H9 (cell line): Measurements from ENCODE around the gene FLRT2. TPM values are rescaled to one million over a fixed set of nuclear protein-coding genes. Genes with fewer than 3 reads are reported as not detected.

ENCODE experiments used
- DNase-seq: peaks from one replicate; pipeline ENCODE4 v3.0.0-alpha.2; 2017
- H2AFZ ChIP-seq: one replicate; pipeline ENCODE4 v1.6.1; 2013; ENCODE audit warnings: mild to moderate bottlenecking, low read length, control low read depth, moderate library complexity
- H2AK5ac ChIP-seq: 2 replicates; pipeline ENCODE4 v1.6.1; 2013; ENCODE audit warnings: low read length, control low read depth, mixed read lengths; ENCODE audit not compliant: insufficient read length
- H2BK120ac ChIP-seq: one replicate; pipeline ENCODE4 v1.6.1; 2013; ENCODE audit warnings: low read depth, mild to moderate bottlenecking, low read length, control low read depth, inconsistent platforms; ENCODE audit not compliant: poor library complexity, severe bottlenecking
- H2BK12ac ChIP-seq: 2 replicates; pipeline ENCODE4 v1.6.1; 2013; ENCODE audit warnings: low read length, control low read depth, mixed read lengths, low read depth; ENCODE audit not compliant: insufficient read length
- H2BK15ac ChIP-seq: 2 replicates; pipeline ENCODE4 v1.6.1; 2013; ENCODE audit warnings: low read depth, low read length, control low read depth
- H2BK20ac ChIP-seq: one replicate; pipeline ENCODE4 v1.6.1; 2013; ENCODE audit warnings: low read depth, mild to moderate bottlenecking, low read length, control low read depth, inconsistent platforms; ENCODE audit not compliant: poor library complexity, severe bottlenecking
- H2BK5ac ChIP-seq: 2 replicates; pipeline ENCODE4 v1.6.1; 2013; ENCODE audit warnings: low read length, control low read depth, mixed read lengths; ENCODE audit not compliant: insufficient read length
- H3K14ac ChIP-seq: 2 replicates; pipeline ENCODE4 v1.6.1; 2013; ENCODE audit warnings: low read length, control low read depth; ENCODE audit not compliant: insufficient read depth
- H3K18ac ChIP-seq: 2 replicates; pipeline ENCODE4 v1.6.1; 2013; ENCODE audit warnings: low read depth, mild to moderate bottlenecking, mixed read lengths, low read length, control low read depth; ENCODE audit not compliant: insufficient read length
- H3K23ac ChIP-seq: 2 replicates; pipeline ENCODE4 v1.6.1; 2013; ENCODE audit warnings: low read length, control low read depth, mixed read lengths, low read depth; ENCODE audit not compliant: insufficient read length
- H3K23me2 ChIP-seq: 2 replicates; pipeline ENCODE4 v1.6.1; 2013; ENCODE audit warnings: low read depth, mild to moderate bottlenecking, mixed read lengths, low read length, control low read depth; ENCODE audit not compliant: insufficient read length, poor library complexity, severe bottlenecking
- H3K27ac ChIP-seq: 2 replicates; pipeline ENCODE4 v1.5.1; 2013; ENCODE audit warnings: low read length, control low read depth, mixed read lengths, low read depth; ENCODE audit not compliant: insufficient read length
- H3K27me3 ChIP-seq: 2 replicates; pipeline ENCODE4 v1.6.1; 2013; ENCODE audit warnings: low read length, control low read depth, inconsistent platforms; ENCODE audit not compliant: insufficient read depth
- H3K4ac ChIP-seq: 2 replicates; pipeline ENCODE4 v1.6.1; 2013; ENCODE audit warnings: low read depth, mild to moderate bottlenecking, control low read depth, inconsistent platforms, low read length, moderate library complexity
- H3K4me1 ChIP-seq: 2 replicates; pipeline ENCODE4 v1.6.1; 2013; ENCODE audit warnings: low read length, control low read depth, inconsistent platforms; ENCODE audit not compliant: insufficient read depth
- H3K4me2 ChIP-seq: 2 replicates; pipeline ENCODE4 v1.6.1; 2013; ENCODE audit warnings: low read length, control low read depth, mixed read lengths; ENCODE audit not compliant: insufficient read length, insufficient read depth
- H3K56ac ChIP-seq: 2 replicates; pipeline ENCODE4 v1.6.1; 2013; ENCODE audit warnings: low read depth, mild to moderate bottlenecking, mixed read lengths, low read length, control low read depth; ENCODE audit not compliant: insufficient read length
- H3K79me1 ChIP-seq: 2 replicates; pipeline ENCODE4 v1.6.1; 2013; ENCODE audit warnings: low read depth, mild to moderate bottlenecking, moderate library complexity, low read length, control low read depth, inconsistent platforms; ENCODE audit not compliant: insufficient read depth, poor library complexity, severe bottlenecking
- H3K79me2 ChIP-seq: 2 replicates; pipeline ENCODE4 v1.6.1; 2013; ENCODE audit warnings: low read length, control low read depth, inconsistent platforms; ENCODE audit not compliant: insufficient read depth
- H3K9ac ChIP-seq: 2 replicates; pipeline ENCODE4 v1.6.1; 2013; ENCODE audit warnings: low read length, control low read depth, mixed read lengths; ENCODE audit not compliant: insufficient read length; ENCODE audit errors: extremely low read depth
- H3K9me3 ChIP-seq: one replicate; pipeline ENCODE4 v1.6.1; 2013; ENCODE audit warnings: low read depth, low read length, inconsistent platforms; ENCODE audit not compliant: control insufficient read depth
- H3T11ph ChIP-seq: one replicate; pipeline ENCODE4 v1.6.1; 2013; ENCODE audit warnings: mild to moderate bottlenecking, low read length, control low read depth, inconsistent platforms
- H4K20me1 ChIP-seq: one replicate; pipeline ENCODE4 v1.6.1; 2013; ENCODE audit not compliant: control insufficient read depth, insufficient read length, insufficient read depth
- H4K5ac ChIP-seq: 2 replicates; pipeline ENCODE4 v1.6.1; 2013; ENCODE audit warnings: low read depth, mild to moderate bottlenecking, mixed read lengths, low read length, control low read depth; ENCODE audit not compliant: insufficient read length
- H4K8ac ChIP-seq: replicated peaks from 2 replicates; pipeline ENCODE4 v1.6.1; 2013; ENCODE audit warnings: low read length, control low read depth, mixed read lengths, low read depth; ENCODE audit not compliant: insufficient read length
- H4K91ac ChIP-seq: 2 replicates; pipeline ENCODE4 v1.6.1; 2013; ENCODE audit warnings: low read depth, mild to moderate bottlenecking, moderate library complexity, mixed read lengths, low read length, control low read depth; ENCODE audit not compliant: insufficient read length
- H3K27ac Mint-ChIP-seq, 3 experiments: 2 replicates in 2 of 3; 3 replicates in 1 of 3; pipeline ENCODE4 v1.8.0; 2020 to 2021; ENCODE audit warnings: mixed read lengths in 3 of 3, mild to moderate bottlenecking in 1 of 3, moderate library complexity in 1 of 3
- H3K27me3 Mint-ChIP-seq: 2 replicates; pipeline ENCODE4 v1.8.0; 2021; ENCODE audit warnings: low read depth, mild to moderate bottlenecking, moderate library complexity, mixed read lengths
- H3K36me3 Mint-ChIP-seq, 3 experiments: 2 replicates in 2 of 3; 3 replicates in 1 of 3; pipeline ENCODE4 v1.8.0; 2020 to 2021; ENCODE audit warnings: low read depth in 3 of 3, mixed read lengths in 3 of 3; ENCODE audit not compliant: insufficient read depth in 1 of 3
- H3K4me1 Mint-ChIP-seq, 2 experiments: 2 replicates each; pipeline ENCODE4 v1.8.0; 2020; ENCODE audit warnings: mixed read lengths in 2 of 2
- H3K4me3 Mint-ChIP-seq, 2 experiments: 2 replicates in 1 of 2; 3 replicates in 1 of 2; pipeline ENCODE4 v1.8.0; 2020 to 2021; ENCODE audit warnings: mild to moderate bottlenecking in 2 of 2, mixed read lengths in 2 of 2, moderate library complexity in 1 of 2
- H3K9me3 Mint-ChIP-seq, 2 experiments: 2 replicates in 1 of 2; 3 replicates in 1 of 2; pipeline ENCODE4 v1.8.0; 2020; ENCODE audit warnings: mild to moderate bottlenecking in 2 of 2, mixed read lengths in 2 of 2, moderate library complexity in 1 of 2
- CTCF ChIP-seq: fragments of 200-600 bp; sonication (generic); conservative IDR thresholded peaks from 3 replicates; pipeline ENCODE4 v1.8.0; 2021; ENCODE audit warnings: antibody characterized with exemption, mild to moderate bottlenecking
- WGBS: extraction: QIAGEN DNeasy Blood & Tissue Kit; methylation state at CpG from one replicate; pipeline ENCODE4 v1.1.7; 2013; ENCODE audit warnings: missing lambda C conversion rate, low lambda C conversion rate, mixed read lengths; ENCODE audit not compliant: insufficient read length; ENCODE audit errors: extremely low coverage; 5-methylcytosine and 5-hydroxymethylcytosine counted together
- total RNA-seq: library from RNA; stranded (reverse); gene quantifications from 2 replicates; pipeline ENCODE4 v1.2.1, GENCODE V29; 2021

The FLRT2 gene
- total RNA-seq, 1 experiment from 2014 or later = 3.3 TPM

- no peak overlapping the region for H3K4me3 Mint-ChIP-seq
- H3K36me3 Mint-ChIP-seq = no peaks in the 10 kb centered on the region
- no peak overlapping the region for H4K5ac ChIP-seq
- H2BK15ac ChIP-seq = no peak overlapping the region
- peaks cover 5 to 10% of the 10 kb centered on the region in 2 experiments; a peak in 3 of 4 replicates for H3K4me1 Mint-ChIP-seq
- H3K9me3 ChIP-seq = no peaks in the 10 kb centered on the region
- no peak for DNase-seq
- H2BK5ac ChIP-seq = no peak overlapping the region
- no peak overlapping the region for H3K56ac ChIP-seq
- no peaks in the 10 kb centered on the region for H3K79me2 ChIP-seq
- no CpG with 5 or more reads among the region's 6 CpGs for WGBS
- no peak for TF ChIP-seq CTCF
- no peaks in the 10 kb centered on the region for H3K79me1 ChIP-seq
- no peak overlapping the region for H3K27ac Mint-ChIP-seq
- no peak overlapping the region for H3K23ac ChIP-seq
- no peak overlapping the region for H2BK12ac ChIP-seq
- no peak overlapping the region for H2BK120ac ChIP-seq
- no peak overlapping the region for H3K27ac ChIP-seq
- no peak overlapping the region for H2AFZ ChIP-seq
- no peaks in the 10 kb centered on the region for H3K9me3 Mint-ChIP-seq
- H4K20me1 ChIP-seq = no peaks in the 10 kb centered on the region
- no peak overlapping the region for H2AK5ac ChIP-seq
- H3K9ac ChIP-seq = no peak overlapping the region
- H3K4ac ChIP-seq = no peak overlapping the region
- H4K91ac ChIP-seq = no peak overlapping the region
- no peaks in the 10 kb centered on the region for H3K27me3 ChIP-seq
- H3K27me3 Mint-ChIP-seq = 0 out of 2 replicates have a peak, but pooled peaks cover 2% of the 10 kb centered on the region
- no peak overlapping the region for H3T11ph ChIP-seq
- no peak overlapping the region for H3K14ac ChIP-seq
- no peaks in the 10 kb centered on the region for H3K23me2 ChIP-seq
- no peak overlapping the region for H3K18ac ChIP-seq
- H3K4me2 ChIP-seq = no peak overlapping the region
- peaks cover 2% of the 10 kb centered on the region; the same call in 1 of the 2 replicates for H3K4me1 ChIP-seq
- H2BK20ac ChIP-seq = no peak overlapping the region
- H4K8ac ChIP-seq = no peak overlapping the region
Observed at GRCh38 chr14:85602345-85602744, 72.4 kb downstream of the FLRT2 start.
